ENCODE results near the gene STIM2.

DNA sequence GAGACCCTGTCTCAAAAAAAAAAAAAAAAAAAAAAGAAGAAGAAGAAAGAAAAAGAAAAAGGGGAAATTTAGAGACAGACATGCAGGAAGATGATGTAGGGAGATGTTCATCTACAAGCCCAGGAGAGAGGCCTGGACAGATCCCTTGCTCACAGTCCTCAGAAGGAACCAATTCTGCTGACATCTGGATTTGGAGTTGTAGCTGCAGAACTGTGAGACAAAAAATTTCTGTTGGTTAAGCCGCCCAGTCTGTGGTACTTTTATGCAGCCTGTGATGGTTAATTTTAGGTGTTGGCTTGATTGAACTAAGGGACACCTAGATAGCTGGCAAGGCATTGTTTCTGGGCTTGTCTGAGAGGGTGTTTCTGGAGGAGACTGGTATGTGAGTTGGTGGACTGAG, 10.1 kb upstream of the STIM2 start:
- TF ChIP-seq, protein P1, sequence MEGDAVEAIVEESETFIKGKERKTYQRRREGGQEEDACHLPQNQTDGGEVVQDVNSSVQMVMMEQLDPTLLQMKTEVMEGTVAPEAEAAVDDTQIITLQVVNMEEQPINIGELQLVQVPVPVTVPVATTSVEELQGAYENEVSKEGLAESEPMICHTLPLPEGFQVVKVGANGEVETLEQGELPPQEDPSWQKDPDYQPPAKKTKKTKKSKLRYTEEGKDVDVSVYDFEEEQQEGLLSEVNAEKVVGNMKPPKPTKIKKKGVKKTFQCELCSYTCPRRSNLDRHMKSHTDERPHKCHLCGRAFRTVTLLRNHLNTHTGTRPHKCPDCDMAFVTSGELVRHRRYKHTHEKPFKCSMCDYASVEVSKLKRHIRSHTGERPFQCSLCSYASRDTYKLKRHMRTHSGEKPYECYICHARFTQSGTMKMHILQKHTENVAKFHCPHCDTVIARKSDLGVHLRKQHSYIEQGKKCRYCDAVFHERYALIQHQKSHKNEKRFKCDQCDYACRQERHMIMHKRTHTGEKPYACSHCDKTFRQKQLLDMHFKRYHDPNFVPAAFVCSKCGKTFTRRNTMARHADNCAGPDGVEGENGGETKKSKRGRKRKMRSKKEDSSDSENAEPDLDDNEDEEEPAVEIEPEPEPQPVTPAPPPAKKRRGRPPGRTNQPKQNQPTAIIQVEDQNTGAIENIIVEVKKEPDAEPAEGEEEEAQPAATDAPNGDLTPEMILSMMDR (conservative IDR thresholded peaks at IDR 0.05; ENCODE audit: low read depth, low read length) = no peak
- no peak for TF ChIP-seq EZH2 (IDR thresholded peaks at IDR 0.05; ENCODE audit: low read length, unreplicated experiment)

Data from PC-3 (cell line).